SK-N-MC (cell line): ENCODE measurements around the gene CEP72.

Experiments
- FOXP2 ChIP-seq: optimal IDR thresholded peaks from 2 replicates; pipeline ENCODE3; 2011; ENCODE audit warnings: mild to moderate bottlenecking, moderate library complexity; ENCODE audit not compliant: insufficient read depth; ENCODE audit errors: extremely low read length, control extremely low read depth
- POLR2AphosphoS5 ChIP-seq: IDR thresholded peaks from 2 replicates; pipeline ENCODE4 v1.6.1; 2012; ENCODE audit warnings: mild to moderate bottlenecking, low read depth, low read length, borderline replicate concordance

DNA sequence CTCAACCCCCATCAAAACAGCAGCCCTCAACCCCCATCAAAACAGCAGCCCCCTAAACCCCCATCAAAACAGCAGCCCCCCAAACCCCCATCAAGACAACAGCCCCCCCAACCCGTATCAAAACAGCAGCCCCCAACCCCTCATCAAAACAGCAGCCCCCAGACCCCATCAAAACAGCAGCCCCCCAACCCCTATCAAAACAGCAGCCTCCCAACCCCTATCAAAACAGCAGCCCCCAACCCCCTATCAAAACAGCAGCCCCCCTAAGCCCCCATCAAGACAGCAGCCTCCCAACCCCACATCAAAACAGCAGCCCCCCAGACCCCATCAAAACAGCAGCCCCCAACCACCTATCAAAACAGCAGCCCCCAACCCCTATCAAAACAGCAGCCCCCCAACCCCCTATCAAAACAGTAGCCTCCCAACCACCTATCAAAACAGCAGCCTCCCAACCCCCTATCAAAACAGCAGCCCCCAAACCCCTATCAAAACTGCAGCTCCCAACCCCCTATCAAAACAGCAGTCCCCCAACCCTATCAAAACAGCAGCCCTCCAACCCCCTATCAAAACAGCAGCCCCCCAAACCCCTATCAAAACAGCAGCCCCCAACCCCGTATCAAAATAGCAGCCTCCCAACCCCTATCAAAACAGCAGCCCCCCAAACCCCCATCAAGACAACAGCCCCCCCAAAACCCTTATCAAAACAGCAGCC lies 79.8 kb downstream of the CEP72 start:
- TF ChIP-seq POLR2AphosphoS5 (no peak), FOXP2 (no peak)
